Type B pancreatic cell (in vitro differentiated cells): ENCODE data around the gene TRAF4. TPM values are rescaled to one million over a fixed set of nuclear protein-coding genes. Genes with fewer than 3 reads are reported as not detected.
"Not testable (repeated sequence)": the region's sequence is repeated elsewhere in the genome, so short reads cannot be mapped to it uniquely, and the experiment has no call there.

ENCODE experiments used
- DNase-seq: peaks from one replicate; pipeline ENCODE4 v3.0.0; 2021; ENCODE audit warnings: mixed read lengths; ENCODE audit not compliant: unreplicated experiment; ENCODE audit errors: extremely low spot score
- H3K27ac Mint-ChIP-seq: 2 replicates; pipeline ENCODE4 v1.8.0; 2021; ENCODE audit warnings: mild to moderate bottlenecking, mixed read lengths
- H3K27me3 Mint-ChIP-seq: 2 replicates; pipeline ENCODE4 v1.8.0; 2021; ENCODE audit warnings: mixed read lengths
- H3K36me3 Mint-ChIP-seq: 2 replicates; pipeline ENCODE4 v1.8.0; 2021; ENCODE audit warnings: mixed read lengths
- H3K4me1 Mint-ChIP-seq: one replicate; pipeline ENCODE4 v1.8.0; 2021; ENCODE audit warnings: mixed read lengths; ENCODE audit not compliant: unreplicated experiment
- H3K4me3 Mint-ChIP-seq: 2 replicates; pipeline ENCODE4 v1.8.0; 2021; ENCODE audit warnings: mild to moderate bottlenecking, mixed read lengths
- H3K9me3 Mint-ChIP-seq: 2 replicates; pipeline ENCODE4 v1.8.0; 2021; ENCODE audit warnings: mixed read lengths
- CTCF ChIP-seq: fragments of 200-600 bp; sonication (generic); conservative IDR thresholded peaks from 2 replicates; pipeline ENCODE4 v1.5.0; 2021; ENCODE audit warnings: antibody characterized with exemption, mild to moderate bottlenecking
- total RNA-seq: library from RNA; stranded (reverse); gene quantifications from 2 replicates; pipeline ENCODE4 v1.2.1, GENCODE V29; 2021; ENCODE audit warnings: low replicate concordance

TRAF4 gene
- total RNA-seq, 1 donor from 2014 or later, result 219 TPM

GRCh38 chr17:28718333-28719020 lies 25.3 kb upstream of the TRAF4 start:
- Mint-ChIP-seq H3K27ac (peak overlapping the region; percentile 92), H3K9me3 (no peaks in the 10 kb centered on the region), H3K4me1 (peaks cover 33% of the 10 kb centered on the region), H3K4me3 (peak overlapping the region; percentile 84), H3K27me3 (no peaks in the 10 kb centered on the region), H3K36me3 (peaks cover 38% of the 10 kb centered on the region)
- no peak for DNase-seq
- no peak for TF ChIP-seq CTCF

- peak; percentile 9 for TF ChIP-seq CTCF
- Mint-ChIP-seq H3K27ac (peak overlapping the region; percentile 97), H3K36me3 (peaks cover 39% of the 10 kb centered on the region), H3K9me3 (no peaks in the 10 kb centered on the region), H3K27me3 (no peaks in the 10 kb centered on the region), H3K4me3 (peak overlapping the region; percentile 100), H3K4me1 (peaks cover 36% of the 10 kb centered on the region)
- no peak for DNase-seq
Observed at GRCh38 chr17:28719021-28719433, 24.8 kb upstream of the TRAF4 start.

- H3K4me3 Mint-ChIP-seq, result peak overlapping the region; percentile 100
- peak; percentile 50 for TF ChIP-seq CTCF
- peaks cover 50% of the 10 kb centered on the region for H3K4me1 Mint-ChIP-seq
- DNase-seq, result no peak
- peak overlapping the region; percentile 97 for H3K27ac Mint-ChIP-seq
- H3K36me3 Mint-ChIP-seq, result peaks cover 35% of the 10 kb centered on the region
- H3K27me3 Mint-ChIP-seq, result no peaks in the 10 kb centered on the region
- H3K9me3 Mint-ChIP-seq, result no peaks in the 10 kb centered on the region
Observed at GRCh38 chr17:28720247-28720996, 23.4 kb upstream of the TRAF4 start.

DNA sequence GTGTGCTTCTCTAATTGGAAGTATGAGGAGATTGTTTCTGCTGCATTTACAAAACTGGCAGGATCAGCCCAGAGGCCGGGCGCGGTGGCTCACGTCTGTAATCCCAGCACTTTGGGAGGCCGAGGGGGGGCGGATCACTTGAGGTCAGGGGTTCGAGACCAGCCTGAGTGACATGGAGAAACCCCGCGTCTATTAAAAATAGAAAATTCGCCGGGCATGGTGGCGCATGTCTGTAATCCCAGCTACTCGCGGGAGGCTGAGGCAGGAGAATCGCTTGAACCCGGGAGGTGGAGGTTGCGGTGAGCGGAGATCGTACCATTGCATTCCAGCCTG lies 22.8 kb upstream of the TRAF4 start:
- DNase-seq, H3K27me3 Mint-ChIP-seq, H3K9me3 Mint-ChIP-seq: not testable (repeated sequence)
- Mint-ChIP-seq H3K27ac (peak overlapping the region; percentile 97), H3K36me3 (peaks cover 33% of the 10 kb centered on the region), H3K4me3 (peak overlapping the region; percentile 100), H3K4me1 (peaks cover 52% of the 10 kb centered on the region)

DNA sequence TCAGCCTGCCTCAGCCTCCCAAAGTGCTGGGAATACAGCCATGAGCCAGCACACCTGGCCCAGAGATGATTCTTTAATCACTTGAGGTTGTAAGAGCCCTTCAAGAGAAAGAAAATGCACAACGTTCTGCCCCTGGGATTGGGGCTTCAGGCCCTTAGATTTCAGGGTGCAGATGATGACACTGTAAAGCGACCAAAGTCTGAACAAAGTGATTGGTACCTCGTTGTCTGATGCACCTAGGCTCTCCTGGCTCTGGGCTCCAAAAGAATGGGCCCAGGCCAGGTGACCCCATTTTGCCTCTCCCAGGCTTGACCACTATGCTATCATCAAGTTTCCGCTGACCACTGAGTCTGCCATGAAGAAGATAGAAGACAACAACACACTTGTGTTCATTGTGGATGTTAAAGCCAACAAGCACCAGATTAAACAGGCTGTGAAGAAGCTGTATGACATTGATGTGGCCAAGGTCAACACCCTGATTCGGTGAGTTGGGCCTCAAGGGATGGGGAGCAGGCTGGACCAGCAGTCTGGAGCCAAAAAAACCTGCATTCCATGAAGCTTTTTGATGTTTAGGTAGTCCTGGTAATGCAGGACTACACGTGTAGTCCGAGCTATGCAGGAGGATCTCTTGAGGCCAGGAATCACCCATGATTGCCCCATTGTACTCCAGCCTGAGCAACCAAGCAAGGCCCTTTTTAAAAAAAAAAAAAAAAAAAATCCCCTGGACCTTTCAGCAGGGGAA lies 21.2 kb upstream of the TRAF4 start:
- no peak for TF ChIP-seq CTCF
- no peak for DNase-seq
- Mint-ChIP-seq H3K4me3 (peak overlapping the region; percentile 70), H3K36me3 (peaks cover 33% of the 10 kb centered on the region), H3K27ac (peak overlapping the region; percentile 97), H3K27me3 (no peaks in the 10 kb centered on the region), H3K9me3 (no peaks in the 10 kb centered on the region), H3K4me1 (peaks cover 52% of the 10 kb centered on the region)
